ENCODE measurements around the gene MED10.

MED10 gene

DNA sequence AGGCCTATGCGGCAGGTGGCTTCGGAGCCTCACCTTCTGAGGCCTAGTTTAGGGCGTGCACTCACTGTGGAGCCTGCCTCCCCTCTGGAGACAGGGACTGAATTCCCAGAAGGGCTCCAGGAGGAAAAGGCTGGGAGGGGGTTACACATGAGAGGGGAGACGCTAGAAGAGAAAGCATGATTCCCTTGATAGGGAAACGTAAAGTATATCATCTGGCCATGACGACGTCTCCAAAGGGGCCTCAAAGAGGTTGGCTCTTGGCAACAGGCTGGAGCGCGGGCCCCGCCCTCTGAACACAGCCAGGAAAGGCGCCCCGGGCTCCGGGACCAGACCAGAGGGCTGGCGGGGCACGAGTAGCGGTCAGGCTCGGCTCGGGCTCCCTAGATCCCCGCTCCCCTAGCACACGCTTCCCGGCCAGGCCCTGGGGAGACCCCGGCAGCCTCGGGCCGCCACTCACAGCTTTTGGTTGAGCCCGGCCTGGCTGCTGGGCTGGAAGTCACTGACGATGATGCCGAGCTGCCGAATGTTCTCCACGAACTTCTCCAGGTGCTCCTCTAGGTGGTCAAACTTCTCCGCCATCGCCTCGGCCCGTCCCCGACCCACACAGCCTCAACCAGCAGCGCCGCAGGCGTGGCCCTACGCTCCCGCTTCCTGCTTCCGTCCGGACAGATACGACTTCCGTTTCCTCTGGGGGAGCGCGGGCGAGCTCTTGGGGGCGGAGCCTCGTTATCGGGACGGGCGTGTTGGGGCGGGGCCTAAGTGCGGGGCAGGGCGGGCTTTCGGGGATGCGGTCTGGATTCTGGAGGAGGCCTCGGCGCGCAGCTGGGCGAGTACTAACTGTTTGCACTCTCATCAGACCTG is at the start of gene MED10:
Gene MED10 (minus strand): TSS at position 643 of the 861 bp plus-strand sequence. CDS start 64 bp downstream, at position 579.
- DNase-seq (ENCODE audit: low read depth) = peak; percentile 95

- peak; percentile 9 for DNase-seq (ENCODE audit: low read depth)
These were observed 49.3 kb upstream of the MED10 start for GRCh38 chr5:6427694-6428093.

GRCh38 chr5:6424700-6425099 is 46.4 kb upstream of the MED10 start:
- DNase-seq (ENCODE audit: low read depth) = no peak

GRCh38 chr5:6424110-6424659 is 45.8 kb upstream of the MED10 start:
- DNase-seq (ENCODE audit: low read depth) = no peak

GRCh38 chr5:6423327-6424109 is 45.2 kb upstream of the MED10 start:
- DNase-seq (ENCODE audit: low read depth) = no peak

GRCh38 chr5:6419340-6419852 is 41.0 kb upstream of the MED10 start:
- DNase-seq (ENCODE audit: low read depth) = no peak

- DNase-seq (ENCODE audit: low read depth) = no peak
These were observed 40.4 kb upstream of the MED10 start for GRCh38 chr5:6418679-6419276.

- no peak for DNase-seq (ENCODE audit: low read depth)
These were observed 39.3 kb upstream of the MED10 start for GRCh38 chr5:6417657-6418056.

DNA sequence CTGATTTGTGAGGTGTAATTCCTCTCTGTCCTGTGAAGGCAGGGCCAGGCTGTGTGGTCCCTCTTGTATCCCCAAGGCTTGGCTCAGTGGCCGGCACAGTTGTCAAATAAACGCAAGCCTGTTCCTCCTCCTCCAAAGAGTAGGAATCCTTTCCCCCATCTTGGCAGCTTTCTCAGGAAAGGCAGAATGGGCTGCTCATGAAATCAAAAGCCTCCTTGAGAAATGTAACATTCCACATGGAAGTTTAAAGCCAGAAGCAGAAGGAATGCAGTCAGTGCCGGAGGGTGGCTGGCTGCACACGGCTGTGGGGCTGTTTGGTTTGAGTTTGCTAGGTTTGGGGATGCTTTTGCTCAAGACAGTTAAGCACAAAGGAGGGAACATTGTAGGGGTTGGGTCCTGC is 34.5 kb upstream of the MED10 start:
- no peak for DNase-seq (ENCODE audit: low read depth)

GRCh38 chr5:6411141-6411540 is 32.8 kb upstream of the MED10 start:
- no peak for DNase-seq (ENCODE audit: low read depth)

DNA sequence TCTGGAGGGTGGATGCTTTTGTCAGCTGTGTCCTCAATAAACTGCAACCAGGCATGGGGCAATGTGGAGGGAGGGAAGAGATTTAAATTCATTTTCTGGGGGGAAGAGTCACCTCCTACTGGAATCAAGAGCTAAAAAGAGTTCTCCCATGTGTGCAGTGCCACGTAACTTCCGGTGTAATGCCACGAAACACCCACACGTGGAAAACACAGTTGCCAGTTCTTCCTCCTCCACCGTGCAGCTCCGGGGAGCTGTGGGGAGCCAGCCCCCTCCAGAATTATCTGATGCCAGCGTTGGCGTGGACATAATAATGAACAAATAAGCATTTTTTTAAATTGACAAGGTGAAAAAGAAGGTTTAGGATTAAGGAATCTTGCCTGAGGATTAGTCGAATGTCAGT is 32.1 kb upstream of the MED10 start:
- no peak for DNase-seq (ENCODE audit: low read depth)

- no peak for DNase-seq (ENCODE audit: low read depth)
These were observed 30.5 kb upstream of the MED10 start for GRCh38 chr5:6408627-6409446.

- DNase-seq (ENCODE audit: low read depth) = no peak
These were observed 29.9 kb upstream of the MED10 start for GRCh38 chr5:6408260-6408596.

DNA sequence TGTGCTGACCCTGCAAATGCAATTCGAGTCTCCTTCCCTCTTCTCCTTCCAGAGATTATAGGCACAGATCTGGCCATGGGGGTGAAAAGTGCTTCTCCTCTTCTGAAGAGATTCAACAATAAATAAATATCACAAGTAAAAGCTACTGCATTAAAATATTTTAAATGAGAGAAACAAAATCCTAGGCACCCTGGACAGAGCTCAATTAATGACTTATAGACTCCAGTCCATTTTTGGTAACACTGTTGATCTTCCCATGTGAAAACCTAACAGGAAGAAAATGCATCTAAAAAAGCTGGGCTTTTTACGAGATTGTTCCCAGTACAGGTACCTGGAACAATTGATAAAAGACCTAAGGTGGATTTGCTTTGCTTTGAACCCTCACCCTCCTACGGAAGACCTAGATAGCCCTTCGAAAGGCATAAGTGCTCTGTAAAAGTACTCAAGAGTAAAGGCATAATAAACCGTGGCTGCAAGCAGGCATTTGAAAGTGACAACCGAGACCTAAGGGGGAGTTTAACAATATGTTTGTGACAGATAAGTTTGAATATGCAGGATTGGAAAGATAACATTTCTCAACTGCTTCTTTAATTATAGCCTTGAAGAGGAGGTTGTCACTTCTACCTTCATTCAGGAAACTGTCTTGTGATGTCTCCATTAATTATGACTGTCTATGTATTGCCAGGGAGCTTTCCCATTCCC is 29.4 kb upstream of the MED10 start:
- no peak for DNase-seq (ENCODE audit: low read depth)

DNA sequence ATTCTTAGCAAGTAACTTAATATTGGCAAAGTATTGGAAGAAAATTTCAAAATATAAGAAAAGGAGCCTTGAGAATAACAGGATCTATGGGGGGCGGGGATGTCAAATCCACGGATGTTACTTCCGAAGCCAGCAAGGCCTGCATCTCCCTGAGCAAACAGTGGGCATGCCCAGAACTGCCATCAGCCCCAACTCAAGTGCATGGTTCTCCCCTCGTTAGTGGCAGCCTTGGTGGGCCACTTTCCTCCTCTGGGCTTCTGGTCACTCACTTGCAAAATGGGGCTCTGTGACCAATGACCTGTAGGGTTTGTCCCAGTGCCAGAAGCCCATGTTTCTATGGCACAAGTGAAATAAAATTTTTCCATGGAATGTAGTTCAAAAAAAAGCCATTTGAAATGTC is 27.2 kb upstream of the MED10 start:
- no peak for DNase-seq (ENCODE audit: low read depth)

DNA sequence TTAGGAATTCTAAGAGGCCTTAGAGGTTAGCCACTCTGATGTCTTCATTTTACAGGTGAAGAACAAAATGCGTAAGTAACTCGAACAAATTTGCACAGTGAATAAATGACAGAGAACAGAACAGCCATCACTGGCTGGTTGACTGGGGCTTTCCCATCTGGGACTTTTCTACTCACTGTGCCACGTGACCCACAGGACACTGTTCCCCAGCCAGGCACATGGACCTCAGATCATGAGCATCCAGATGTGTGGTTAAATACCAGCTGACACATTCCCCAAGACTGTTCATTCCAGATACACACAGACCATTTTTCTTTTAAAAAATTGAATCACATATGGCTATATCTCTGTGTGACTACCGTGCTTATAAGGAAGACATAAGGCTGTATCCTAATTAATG is 25.8 kb upstream of the MED10 start:
- DNase-seq (ENCODE audit: low read depth) = peak; percentile 51

- no peak for DNase-seq (ENCODE audit: low read depth)
These were observed 25.1 kb upstream of the MED10 start for GRCh38 chr5:6403416-6403815.

DNA sequence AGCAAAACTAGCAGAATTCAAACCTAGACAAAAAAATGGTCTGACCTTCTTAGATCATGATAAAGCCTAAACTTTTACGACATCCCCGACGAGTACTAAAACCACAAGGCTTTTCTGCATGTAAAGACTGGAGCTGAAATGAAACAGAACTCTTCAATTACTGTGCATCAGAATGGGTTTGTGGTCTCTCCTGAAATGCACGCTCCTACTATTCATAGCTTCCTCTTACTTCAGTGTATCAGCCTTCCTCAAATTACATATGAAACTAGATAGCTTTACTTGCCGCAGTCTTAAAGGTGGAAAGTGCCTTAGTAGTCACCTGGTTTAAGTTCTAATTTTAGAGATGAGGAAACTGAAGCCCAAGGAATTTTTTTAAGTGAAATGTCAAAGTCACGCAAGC is 24.6 kb upstream of the MED10 start:
- DNase-seq (ENCODE audit: low read depth) = no peak

DNA sequence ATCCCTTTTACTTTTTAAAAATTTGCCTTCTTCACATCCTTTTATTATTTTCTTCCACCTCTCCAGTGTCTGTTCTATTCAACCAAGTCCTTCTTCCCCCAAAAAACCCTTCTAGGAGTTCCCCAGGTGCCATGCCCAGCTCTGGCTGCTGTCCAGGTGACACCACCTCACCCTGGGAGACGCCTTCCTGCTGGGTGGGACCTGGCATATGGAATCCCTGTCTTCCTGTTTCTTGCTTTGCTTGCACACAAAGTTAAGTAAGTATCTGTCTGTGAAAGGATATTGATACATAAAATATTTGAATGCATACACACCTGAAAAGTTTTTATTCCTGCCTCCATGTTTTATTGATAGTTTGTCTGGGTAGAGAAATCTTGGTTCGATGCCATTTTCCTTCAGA is 23.1 kb upstream of the MED10 start:
- DNase-seq (ENCODE audit: low read depth) = no peak

- DNase-seq (ENCODE audit: low read depth) = peak; percentile 77
These were observed 21.9 kb upstream of the MED10 start for GRCh38 chr5:6399980-6400910.

Data from ELR (cell line).